Right kidney (tissue), 1 donor: ENCODE results near the gene ZSCAN10.

Experiments
- DNase-seq: peaks from one replicate; pipeline ENCODE4 v3.0.0-alpha.2; 2016

ZSCAN10 gene

GRCh38 chr16:3134338-3135125 lies 35.4 kb upstream of the ZSCAN10 start, which contains the start of gene ZNF213:
Gene ZNF213 (plus strand): TSS chr16:3135029. CDS start chr16:3137281, 2,252 bp downstream.
- DNase-seq = peak; percentile 91

GRCh38 chr16:3133844-3134243 lies 34.8 kb upstream of the ZSCAN10 start:
- no peak for DNase-seq

- no peak for DNase-seq
Observed at GRCh38 chr16:3131755-3132377, 32.8 kb upstream of the ZSCAN10 start.

GRCh38 chr16:3129137-3130131 lies 30.3 kb upstream of the ZSCAN10 start:
- DNase-seq = peak; percentile 73

GRCh38 chr16:3127745-3128144 lies 28.7 kb upstream of the ZSCAN10 start:
- DNase-seq = no peak

GRCh38 chr16:3123986-3124886 lies 25.1 kb upstream of the ZSCAN10 start:
- peak; percentile 97 for DNase-seq

- no peak for DNase-seq
Observed at GRCh38 chr16:3122926-3123570, 24.0 kb upstream of the ZSCAN10 start.

- DNase-seq = no peak
Observed at GRCh38 chr16:3121851-3122467, 22.9 kb upstream of the ZSCAN10 start.

- DNase-seq = no peak
Observed at GRCh38 chr16:3120435-3120834, 21.3 kb upstream of the ZSCAN10 start.

GRCh38 chr16:3119701-3120408 lies 20.8 kb upstream of the ZSCAN10 start:
- DNase-seq = no peak

GRCh38 chr16:3119286-3119685 lies 20.2 kb upstream of the ZSCAN10 start:
- no peak for DNase-seq

GRCh38 chr16:3118846-3119245 lies 19.8 kb upstream of the ZSCAN10 start:
- no peak for DNase-seq

GRCh38 chr16:3118204-3118790 lies 19.2 kb upstream of the ZSCAN10 start:
- no peak for DNase-seq

- DNase-seq = no peak
Observed at GRCh38 chr16:3115561-3115960, 16.5 kb upstream of the ZSCAN10 start.

GRCh38 chr16:3115003-3115402 lies 15.9 kb upstream of the ZSCAN10 start:
- DNase-seq = no peak

- no peak for DNase-seq
Observed at GRCh38 chr16:3113765-3114479, 14.8 kb upstream of the ZSCAN10 start.

GRCh38 chr16:3112881-3113574 lies 13.9 kb upstream of the ZSCAN10 start:
- peak; percentile 41 for DNase-seq
